HEK293 (cell line): ENCODE results near the gene GPR45.

Experiments
- CTCF ChIA-PET: fragments of 350-600 bp; formaldehyde crosslinking; extraction: SDS; loops from one replicate; lab custom pipeline; 2021; ENCODE audit warnings: antibody characterized with exemption; lab: Yijun Ruan, JAX
- POLR2A ChIA-PET: fragments of 300-600 bp; formaldehyde crosslinking; extraction: SDS; loops from one replicate; lab custom pipeline; 2020; ENCODE audit warnings: antibody characterized with exemption, inconsistent platforms; lab: Yijun Ruan, JAX
- H3K27ac ChIP-seq: fragments of 200-500 bp; sonication (Bioruptor generic); 2 replicates; pipeline ENCODE4 v1.5.1; 2014; ENCODE audit warnings: low read depth, low read length, control low read depth, inconsistent platforms; ENCODE audit errors: extremely low read depth
- H3K36me3 ChIP-seq, 2 experiments: fragments of 200-500 bp in 1 of 2; sonication (Bioruptor generic) in 1 of 2; 1 replicate in 1 of 2; 2 replicates in 1 of 2; pipeline ENCODE4 v1.5.1; 2014 to 2017; ENCODE audit warnings: inconsistent platforms in 2 of 2, low read length in 2 of 2; ENCODE audit not compliant: control insufficient read depth in 2 of 2, insufficient read depth in 1 of 2
- H3K4me1 ChIP-seq: fragments of 200-500 bp; sonication (Bioruptor generic); 2 replicates; pipeline ENCODE4 v1.5.1; 2014; ENCODE audit warnings: mild to moderate bottlenecking, low read length, inconsistent platforms; ENCODE audit not compliant: control insufficient read depth, insufficient read depth
- H3K4me3 ChIP-seq: 2 replicates; pipeline ENCODE4 v1.5.1; 2011; ENCODE audit warnings: low read depth, mild to moderate bottlenecking, control low read depth, low read length, moderate library complexity
- H3K9me3 ChIP-seq: fragments of 200-500 bp; sonication (Bioruptor generic); 2 replicates; pipeline ENCODE4 v1.5.1; 2014; ENCODE audit warnings: low read depth, low read length, inconsistent platforms; ENCODE audit not compliant: control insufficient read depth, insufficient read depth
- EGR2 ChIP-seq: fragments of 450-650 bp; formaldehyde crosslinking; IDR thresholded peaks from 2 replicates; pipeline ENCODE4 v1.5.1; 2016; ENCODE audit warnings: low read depth, missing biosample characterization, missing genetic modification characterization
- GLI4 ChIP-seq: fragments of 450-650 bp; formaldehyde crosslinking; IDR thresholded peaks from 2 replicates; pipeline ENCODE4 v1.5.1; 2016; ENCODE audit warnings: missing biosample characterization, missing genetic modification characterization
- HOXA7 ChIP-seq: sonication (generic); formaldehyde crosslinking; IDR thresholded peaks from 2 replicates; pipeline ENCODE4 v1.8.1; 2022; ENCODE audit warnings: missing genetic modification reagents, borderline replicate concordance
- KLF8 ChIP-seq: fragments of 450-650 bp; formaldehyde crosslinking; IDR thresholded peaks from 2 replicates; pipeline ENCODE4 v1.5.1; 2016; ENCODE audit warnings: missing biosample characterization, missing genetic modification characterization
- MYNN ChIP-seq: fragments of 450-650 bp; formaldehyde crosslinking; IDR thresholded peaks from 2 replicates; pipeline ENCODE4 v1.5.1; 2016; ENCODE audit warnings: missing biosample characterization, missing genetic modification characterization, borderline replicate concordance
- SP7 ChIP-seq: fragments of 450-650 bp; formaldehyde crosslinking; IDR thresholded peaks from 2 replicates; pipeline ENCODE4 v1.5.1; 2016; ENCODE audit warnings: missing biosample characterization, missing genetic modification characterization
- TSHZ1 ChIP-seq: fragments of 450-650 bp; formaldehyde crosslinking; IDR thresholded peaks from 2 replicates; pipeline ENCODE4 v1.5.1; 2016; ENCODE audit warnings: missing biosample characterization, missing genetic modification characterization, borderline replicate concordance
- ZNF133 ChIP-seq: fragments of 450-650 bp; formaldehyde crosslinking; IDR thresholded peaks from 2 replicates; pipeline ENCODE4 v1.5.1; 2016; ENCODE audit warnings: missing biosample characterization, missing genetic modification characterization
- ZNF157 ChIP-seq: fragments of 450-650 bp; formaldehyde crosslinking; IDR thresholded peaks from 2 replicates; pipeline ENCODE4 v1.5.1; 2016; ENCODE audit warnings: missing biosample characterization, missing genetic modification characterization
- ZNF202 ChIP-seq: fragments of 450-650 bp; formaldehyde crosslinking; IDR thresholded peaks from 2 replicates; pipeline ENCODE4 v1.5.1; 2016; ENCODE audit warnings: missing biosample characterization, missing genetic modification characterization, borderline replicate concordance
- ZNF274 ChIP-seq, 2 experiments: fragments of 200-500 bp in 1 of 2; fragments of 450-650 bp in 1 of 2; sonication (Bioruptor generic) in 1 of 2; formaldehyde crosslinking in 1 of 2; IDR thresholded peaks; 2 replicates each; pipeline versions ENCODE4 v1.5.1 to v1.6.1; 2014 to 2016; ENCODE audit warnings: borderline replicate concordance in 1 of 2, inconsistent platforms in 1 of 2, low read length in 1 of 2, missing biosample characterization in 1 of 2, missing genetic modification characterization in 1 of 2
- ZNF623 ChIP-seq: fragments of 450-650 bp; formaldehyde crosslinking; IDR thresholded peaks from 2 replicates; pipeline ENCODE4 v1.5.1; 2016; ENCODE audit warnings: missing biosample characterization, missing genetic modification characterization
- ZNF76 ChIP-seq: fragments of 450-650 bp; formaldehyde crosslinking; IDR thresholded peaks from 2 replicates; pipeline ENCODE4; 2016; ENCODE audit warnings: low read depth, missing biosample characterization, missing genetic modification characterization, borderline replicate concordance
- ZNF843 ChIP-seq: fragments of 450-650 bp; formaldehyde crosslinking; IDR thresholded peaks from 2 replicates; pipeline ENCODE4 v1.5.1; 2016; ENCODE audit warnings: missing biosample characterization, missing genetic modification characterization
- ZSCAN4 ChIP-seq: fragments of 450-650 bp; formaldehyde crosslinking; IDR thresholded peaks from 2 replicates; pipeline ENCODE4 v1.5.1; 2017; ENCODE audit warnings: missing biosample characterization, missing genetic modification characterization
- TF ChIP-seq, protein P1 (sequence below): fragments of 450-650 bp; formaldehyde crosslinking; conservative IDR thresholded peaks from 2 replicates; pipeline ENCODE4 v1.5.1; 2016; ENCODE audit warnings: low read depth, missing biosample characterization, missing genetic modification characterization
- TF ChIP-seq, protein P2 (sequence below): fragments of 450-650 bp; formaldehyde crosslinking; IDR thresholded peaks from 2 replicates; pipeline ENCODE4 v1.5.1; 2016; ENCODE audit warnings: missing biosample characterization, missing genetic modification characterization
- TF ChIP-seq, protein P3 (sequence below): fragments of 450-650 bp; formaldehyde crosslinking; IDR thresholded peaks from 2 replicates; pipeline ENCODE4 v1.5.1; 2017; ENCODE audit warnings: missing biosample characterization, missing genetic modification characterization

Gene GPR45

GRCh38 chr2:105220604-105221003, 20.9 kb upstream of the GPR45 start (continued):
- TF ChIP-seq, protein P1, sequence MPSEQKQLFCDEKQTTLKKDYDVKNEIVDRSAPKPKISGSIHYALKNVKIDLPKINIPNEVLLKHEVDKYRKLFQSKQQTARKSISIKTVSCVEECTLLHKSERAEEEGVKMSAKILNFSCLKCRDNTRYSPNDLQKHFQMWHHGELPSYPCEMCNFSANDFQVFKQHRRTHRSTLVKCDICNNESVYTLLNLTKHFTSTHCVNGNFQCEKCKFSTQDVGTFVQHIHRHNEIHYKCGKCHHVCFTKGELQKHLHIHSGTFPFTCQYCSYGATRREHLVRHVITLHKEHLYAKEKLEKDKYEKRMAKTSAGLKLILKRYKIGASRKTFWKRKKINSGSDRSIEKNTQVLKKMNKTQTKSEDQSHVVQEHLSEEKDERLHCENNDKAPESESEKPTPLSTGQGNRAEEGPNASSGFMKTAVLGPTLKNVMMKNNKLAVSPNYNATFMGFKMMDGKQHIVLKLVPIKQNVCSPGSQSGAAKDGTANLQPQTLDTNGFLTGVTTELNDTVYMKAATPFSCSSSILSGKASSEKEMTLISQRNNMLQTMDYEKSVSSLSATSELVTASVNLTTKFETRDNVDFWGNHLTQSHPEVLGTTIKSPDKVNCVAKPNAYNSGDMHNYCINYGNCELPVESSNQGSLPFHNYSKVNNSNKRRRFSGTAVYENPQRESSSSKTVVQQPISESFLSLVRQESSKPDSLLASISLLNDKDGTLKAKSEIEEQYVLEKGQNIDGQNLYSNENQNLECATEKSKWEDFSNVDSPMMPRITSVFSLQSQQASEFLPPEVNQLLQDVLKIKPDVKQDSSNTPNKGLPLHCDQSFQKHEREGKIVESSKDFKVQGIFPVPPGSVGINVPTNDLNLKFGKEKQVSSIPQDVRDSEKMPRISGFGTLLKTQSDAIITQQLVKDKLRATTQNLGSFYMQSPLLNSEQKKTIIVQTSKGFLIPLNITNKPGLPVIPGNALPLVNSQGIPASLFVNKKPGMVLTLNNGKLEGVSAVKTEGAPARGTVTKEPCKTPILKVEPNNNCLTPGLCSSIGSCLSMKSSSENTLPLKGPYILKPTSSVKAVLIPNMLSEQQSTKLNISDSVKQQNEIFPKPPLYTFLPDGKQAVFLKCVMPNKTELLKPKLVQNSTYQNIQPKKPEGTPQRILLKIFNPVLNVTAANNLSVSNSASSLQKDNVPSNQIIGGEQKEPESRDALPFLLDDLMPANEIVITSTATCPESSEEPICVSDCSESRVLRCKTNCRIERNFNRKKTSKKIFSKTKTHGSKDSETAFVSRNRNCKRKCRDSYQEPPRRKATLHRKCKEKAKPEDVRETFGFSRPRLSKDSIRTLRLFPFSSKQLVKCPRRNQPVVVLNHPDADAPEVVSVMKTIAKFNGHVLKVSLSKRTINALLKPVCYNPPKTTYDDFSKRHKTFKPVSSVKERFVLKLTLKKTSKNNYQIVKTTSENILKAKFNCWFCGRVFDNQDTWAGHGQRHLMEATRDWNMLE = no peak
- no peak for TF ChIP-seq GLI4 (tag by site-specific recombination)
- TF ChIP-seq, all 188 proteins: peak for 0

GRCh38 chr2:105224444-105224843, 17.1 kb upstream of the GPR45 start:
- TF ChIP-seq ZNF843 (tag by site-specific recombination) (no peak), ZNF274 (IDR thresholded peaks at IDR 0.05; ENCODE audit: low read length) (no peak), ZNF274 (tag by site-specific recombination; IDR thresholded peaks at IDR 0.05; ENCODE audit: borderline replicate concordance) (no peak), EGR2 (no peak), TSHZ1 (tag by site-specific recombination) (no peak), MYNN (no peak), ZNF202 (tag by site-specific recombination) (no peak), KLF8 (no peak), ZSCAN4 (tag by site-specific recombination) (no peak), SP7 (tag by site-specific recombination) (no peak), ZNF133 (no peak), HOXA7 (CRISPR knock-in tag) (no peak), ZNF623 (no peak), ZNF157 (no peak), ZNF76 (tag by site-specific recombination) (no peak)
- TF ChIP-seq, protein P2, sequence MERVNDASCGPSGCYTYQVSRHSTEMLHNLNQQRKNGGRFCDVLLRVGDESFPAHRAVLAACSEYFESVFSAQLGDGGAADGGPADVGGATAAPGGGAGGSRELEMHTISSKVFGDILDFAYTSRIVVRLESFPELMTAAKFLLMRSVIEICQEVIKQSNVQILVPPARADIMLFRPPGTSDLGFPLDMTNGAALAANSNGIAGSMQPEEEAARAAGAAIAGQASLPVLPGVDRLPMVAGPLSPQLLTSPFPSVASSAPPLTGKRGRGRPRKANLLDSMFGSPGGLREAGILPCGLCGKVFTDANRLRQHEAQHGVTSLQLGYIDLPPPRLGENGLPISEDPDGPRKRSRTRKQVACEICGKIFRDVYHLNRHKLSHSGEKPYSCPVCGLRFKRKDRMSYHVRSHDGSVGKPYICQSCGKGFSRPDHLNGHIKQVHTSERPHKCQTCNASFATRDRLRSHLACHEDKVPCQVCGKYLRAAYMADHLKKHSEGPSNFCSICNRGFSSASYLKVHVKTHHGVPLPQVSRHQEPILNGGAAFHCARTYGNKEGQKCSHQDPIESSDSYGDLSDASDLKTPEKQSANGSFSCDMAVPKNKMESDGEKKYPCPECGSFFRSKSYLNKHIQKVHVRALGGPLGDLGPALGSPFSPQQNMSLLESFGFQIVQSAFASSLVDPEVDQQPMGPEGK (tag by site-specific recombination) = no peak
- TF ChIP-seq, protein P3, sequence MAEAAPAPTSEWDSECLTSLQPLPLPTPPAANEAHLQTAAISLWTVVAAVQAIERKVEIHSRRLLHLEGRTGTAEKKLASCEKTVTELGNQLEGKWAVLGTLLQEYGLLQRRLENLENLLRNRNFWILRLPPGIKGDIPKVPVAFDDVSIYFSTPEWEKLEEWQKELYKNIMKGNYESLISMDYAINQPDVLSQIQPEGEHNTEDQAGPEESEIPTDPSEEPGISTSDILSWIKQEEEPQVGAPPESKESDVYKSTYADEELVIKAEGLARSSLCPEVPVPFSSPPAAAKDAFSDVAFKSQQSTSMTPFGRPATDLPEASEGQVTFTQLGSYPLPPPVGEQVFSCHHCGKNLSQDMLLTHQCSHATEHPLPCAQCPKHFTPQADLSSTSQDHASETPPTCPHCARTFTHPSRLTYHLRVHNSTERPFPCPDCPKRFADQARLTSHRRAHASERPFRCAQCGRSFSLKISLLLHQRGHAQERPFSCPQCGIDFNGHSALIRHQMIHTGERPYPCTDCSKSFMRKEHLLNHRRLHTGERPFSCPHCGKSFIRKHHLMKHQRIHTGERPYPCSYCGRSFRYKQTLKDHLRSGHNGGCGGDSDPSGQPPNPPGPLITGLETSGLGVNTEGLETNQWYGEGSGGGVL (tag by site-specific recombination) = no peak
- Histone ChIP-seq H3K27ac (no peak overlapping the region), H3K4me1 (no peaks in the 10 kb centered on the region), H3K36me3 (no peaks in the 10 kb centered on the region), H3K4me3 (no peak overlapping the region), H3K9me3 (no peaks in the 10 kb centered on the region)
- CTCF ChIA-PET = interaction anchor here (0.7 to 1.7 kb wide), 2 partner anchors 11 to 16 kb away, joined by 4 to 11 read pairs; no protein-coding TSS in a partner anchor
- POLR2A ChIA-PET = no interaction called here
